ENCODE results near the gene PSMD3. TPM values are rescaled to one million over a fixed set of nuclear protein-coding genes. Genes with fewer than 3 reads are reported as not detected.

The PSMD3 gene
- total RNA-seq, 1 experiment from 2014 or later = 114 TPM

GRCh38 chr17:40022497-40022896 is 41.9 kb downstream of the PSMD3 start:
- no peak for DNase-seq (ENCODE audit: low read depth)

GRCh38 chr17:40022961-40023541 is 42.4 kb downstream of the PSMD3 start:
- no peak for DNase-seq (ENCODE audit: low read depth)

GRCh38 chr17:40023590-40024292 is 43.1 kb downstream of the PSMD3 start:
- DNase-seq (ENCODE audit: low read depth) = peak; percentile 53

DNA sequence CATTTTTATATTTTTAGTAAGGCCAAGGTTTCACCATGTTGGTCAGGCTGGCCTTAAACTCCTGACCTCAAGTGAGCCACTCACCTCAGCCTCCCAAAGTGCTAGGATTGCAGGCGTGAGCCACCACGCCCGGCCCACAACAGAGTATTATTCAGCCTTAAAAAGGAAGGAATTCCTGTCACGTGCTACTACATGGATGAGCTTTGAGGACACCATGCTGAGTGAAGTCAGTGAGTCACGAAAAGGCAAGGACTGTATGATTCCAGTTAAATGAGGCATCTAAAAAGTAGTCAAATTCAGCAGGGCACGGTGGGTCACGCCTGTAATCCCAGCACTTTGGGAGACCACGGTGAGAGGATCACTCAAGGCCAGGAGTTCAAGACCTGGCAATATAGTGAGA is 44.3 kb downstream of the PSMD3 start:
- peak; percentile 53 for DNase-seq (ENCODE audit: low read depth)

DNA sequence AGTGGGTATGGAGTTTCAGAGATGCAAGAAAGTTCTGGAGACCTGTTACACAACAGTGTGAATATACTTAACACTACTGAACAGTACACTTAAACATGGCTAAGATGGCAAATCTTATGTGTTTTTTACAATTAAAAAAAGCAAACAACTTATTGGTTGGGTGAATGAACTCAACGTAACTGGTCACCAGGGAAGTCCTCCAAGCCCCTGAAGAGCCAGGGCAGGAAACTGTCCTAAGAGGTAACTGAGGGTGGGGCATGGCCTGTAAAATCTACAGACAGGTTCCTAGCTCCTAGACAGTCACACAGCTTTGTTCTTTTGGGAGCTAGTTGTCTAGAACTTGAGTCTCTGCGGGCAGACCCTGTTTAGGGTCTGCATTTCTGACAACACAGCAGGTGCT is 45.0 kb downstream of the PSMD3 start:
- no peak for DNase-seq (ENCODE audit: low read depth)

GRCh38 chr17:40025991-40026815 is 45.6 kb downstream of the PSMD3 start:
- peak; percentile 87 for DNase-seq (ENCODE audit: low read depth)

DNA sequence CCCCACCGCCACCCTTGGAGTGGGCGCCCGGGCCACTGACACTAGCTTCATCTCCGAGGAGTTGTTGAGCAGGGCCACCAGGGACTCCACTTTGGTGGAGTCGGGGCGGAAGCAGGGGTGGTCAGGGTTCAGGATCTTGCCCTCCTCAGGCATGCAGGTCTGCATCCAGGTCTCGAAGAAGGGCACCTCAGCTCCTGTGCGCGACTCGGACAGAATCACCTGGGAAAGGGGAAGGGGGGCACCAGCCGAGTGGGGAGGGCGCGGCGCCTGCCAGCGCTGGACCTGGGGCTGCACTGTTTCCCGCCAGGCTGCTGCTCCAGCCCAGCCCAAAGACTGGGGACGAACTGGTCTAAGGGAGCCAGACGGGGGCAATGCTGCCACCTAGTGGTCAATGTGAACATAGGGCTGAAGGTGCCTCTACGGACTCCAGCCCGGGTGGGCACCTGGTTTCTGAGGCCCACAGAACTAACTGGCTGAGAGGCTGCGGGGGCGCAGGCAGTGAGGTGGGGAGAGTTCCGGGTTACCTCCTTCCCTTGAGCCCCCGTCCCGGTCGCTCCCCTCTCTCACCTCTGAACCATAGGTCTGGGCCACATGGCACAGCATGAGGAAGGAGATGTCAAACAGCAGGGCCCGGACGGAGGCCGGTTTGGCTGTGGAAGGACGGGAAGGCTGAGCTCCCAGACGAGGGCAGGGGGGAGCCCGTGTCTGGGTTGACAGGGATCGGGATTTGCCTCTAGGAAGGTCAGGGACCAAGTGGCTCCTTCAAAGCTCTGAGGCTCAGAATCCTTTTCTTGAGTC is 46.4 kb downstream of the PSMD3 start:
- peak; percentile 77 for DNase-seq (ENCODE audit: low read depth)

DNA sequence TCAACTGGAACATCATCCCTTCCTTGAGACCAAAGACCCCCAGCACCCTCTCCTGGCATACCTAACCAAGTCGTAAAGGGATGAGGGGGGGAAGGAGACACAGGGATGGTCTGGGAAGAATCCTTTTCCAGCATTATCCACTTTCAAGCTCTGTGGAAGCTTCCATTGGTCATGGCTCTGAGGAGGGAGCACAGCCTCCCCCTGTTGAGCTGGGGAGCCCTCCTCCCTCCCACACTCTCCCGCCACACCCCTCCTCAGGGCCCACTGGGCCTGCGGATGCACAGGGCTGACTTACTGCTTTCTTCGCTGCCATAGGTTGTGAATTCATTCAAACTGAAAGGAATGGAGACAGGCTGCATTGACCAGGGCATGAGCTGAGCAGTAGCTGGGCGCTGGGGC is 47.0 kb downstream of the PSMD3 start:
- no peak for DNase-seq (ENCODE audit: low read depth)

DNA sequence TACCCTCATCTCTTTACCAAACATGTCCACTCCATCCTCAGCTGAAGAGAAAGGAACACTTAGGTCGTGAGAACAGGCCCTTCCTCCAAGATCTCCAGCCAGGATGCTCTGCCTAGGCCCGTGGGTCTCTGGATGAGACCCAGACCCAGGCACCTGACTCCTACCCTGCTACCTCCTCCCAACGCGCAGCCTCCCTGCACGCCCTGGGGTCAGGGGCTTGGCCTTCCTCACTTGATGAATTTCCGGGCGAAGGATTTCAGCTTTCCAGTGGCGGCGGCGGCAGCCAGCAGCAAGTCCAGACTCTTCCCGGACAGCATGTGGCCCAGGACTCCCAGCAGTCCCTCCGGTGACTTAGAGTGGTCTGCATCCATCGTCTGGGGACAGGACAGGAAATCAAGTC is 48.0 kb downstream of the PSMD3 start:
- no peak for DNase-seq (ENCODE audit: low read depth)

- no peak for DNase-seq (ENCODE audit: low read depth)
Measured at GRCh38 chr17:40031706-40032105, 51.1 kb downstream of the PSMD3 start.

DNA sequence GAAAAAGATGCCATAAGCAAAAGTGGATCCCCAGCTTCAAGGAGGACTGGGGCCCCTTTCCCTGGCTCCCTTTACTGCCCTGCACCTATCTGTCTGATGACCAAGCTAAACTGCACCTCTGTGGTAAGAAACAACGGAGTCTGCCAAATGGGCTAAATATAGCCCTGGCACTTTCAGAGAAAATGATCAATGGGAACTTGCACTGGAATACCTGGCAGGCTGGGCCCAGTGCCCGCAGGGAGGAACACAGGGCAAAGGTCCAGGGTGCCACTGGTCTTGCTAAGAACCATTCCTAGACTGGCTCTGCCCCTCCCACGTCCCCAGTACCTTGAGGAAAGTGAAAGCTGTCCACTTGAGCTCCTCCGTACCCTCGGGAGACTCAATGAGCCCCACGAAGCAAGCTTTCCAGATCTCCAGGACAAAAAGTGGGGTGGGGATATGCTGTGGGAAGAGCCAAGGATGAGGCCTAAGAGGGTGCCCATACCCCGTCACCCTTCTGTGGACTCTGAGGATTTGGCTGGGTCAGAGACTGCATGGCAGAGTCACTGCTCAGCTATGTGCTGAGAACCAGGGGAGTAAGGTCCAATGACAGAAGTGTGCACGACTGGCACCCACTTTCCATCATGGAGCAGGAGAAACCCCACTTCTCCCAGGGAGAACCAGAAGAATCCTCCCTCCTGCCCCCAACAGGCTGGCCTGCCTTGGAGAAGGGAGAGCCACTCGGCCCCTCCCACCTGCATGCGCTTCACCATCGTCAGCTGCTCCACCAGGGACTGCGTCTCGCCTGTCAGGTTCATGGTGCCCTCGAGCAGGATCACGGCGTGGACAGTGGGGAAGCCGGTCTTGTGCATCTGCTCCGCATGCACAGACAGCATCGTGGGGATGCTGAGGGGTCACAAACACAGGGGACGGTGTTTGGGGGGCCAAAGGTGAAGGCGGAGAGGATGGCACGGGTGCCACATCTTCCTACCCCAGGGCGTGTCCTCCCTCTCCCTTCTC is 52.0 kb downstream of the PSMD3 start:
- no peak for DNase-seq (ENCODE audit: low read depth)

GRCh38 chr17:40033339-40033738 is 52.7 kb downstream of the PSMD3 start:
- DNase-seq (ENCODE audit: low read depth) = no peak

DNA sequence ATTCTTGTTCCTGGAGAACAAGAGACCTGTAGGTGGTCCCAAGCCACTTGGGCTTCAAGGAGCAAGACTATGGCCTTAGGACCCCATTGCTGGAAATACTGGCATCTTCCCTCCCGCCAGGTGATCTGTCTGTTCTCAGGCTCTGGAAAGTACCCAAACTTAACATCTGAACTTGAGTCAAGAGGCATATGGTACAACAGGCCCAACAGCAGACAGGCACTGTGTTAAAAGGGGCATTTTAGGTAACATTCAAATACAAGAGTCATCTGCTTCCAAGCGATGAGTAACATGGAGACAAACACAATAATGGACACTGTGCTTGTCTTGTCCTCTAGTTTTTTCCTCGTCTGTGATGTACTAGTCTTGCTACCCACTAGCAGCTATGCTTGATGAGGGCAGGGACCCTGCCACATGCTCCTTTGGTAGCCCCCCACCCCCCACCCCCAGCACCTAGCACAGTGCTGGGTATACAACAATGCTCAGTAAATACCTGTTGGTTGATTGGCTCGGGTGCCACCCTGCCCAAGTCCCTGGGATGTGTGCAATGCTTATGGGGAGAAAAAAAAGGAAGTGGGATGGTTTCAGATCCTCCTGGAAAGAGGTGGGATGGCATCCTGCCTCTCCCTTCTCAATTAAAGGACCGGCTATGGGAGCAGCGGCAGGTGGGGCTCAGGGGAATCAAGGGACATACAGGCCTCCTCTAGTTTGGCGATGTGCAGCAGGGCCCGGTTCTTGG is 54.0 kb downstream of the PSMD3 start:
- DNase-seq (ENCODE audit: low read depth) = no peak

GRCh38 chr17:40035162-40035559 is 54.6 kb downstream of the PSMD3 start:
- DNase-seq (ENCODE audit: low read depth) = no peak

GRCh38 chr17:40038882-40039513 is 58.4 kb downstream of the PSMD3 start:
- peak; percentile 73 for DNase-seq (ENCODE audit: low read depth)

DNA sequence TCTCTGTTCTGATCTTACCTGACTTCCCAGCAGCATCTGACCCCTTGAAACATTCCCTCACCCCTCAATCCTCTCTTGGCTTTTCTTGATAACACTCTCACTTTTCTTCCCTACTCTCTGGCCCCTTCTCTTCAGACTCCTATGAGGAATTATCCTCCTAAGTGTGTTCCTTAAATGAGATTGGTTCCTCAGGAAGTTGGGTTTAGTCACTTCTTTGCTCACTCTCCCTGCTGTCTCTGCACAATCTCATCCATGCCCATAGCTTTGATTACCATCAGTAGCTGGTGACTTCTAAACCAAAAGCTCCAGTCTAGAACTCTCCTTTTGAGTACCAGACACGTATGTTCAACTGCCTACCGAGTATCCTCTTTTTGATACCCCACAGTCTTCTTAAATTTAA is 60.6 kb downstream of the PSMD3 start:
- no peak for DNase-seq (ENCODE audit: low read depth)
